Skin of body (tissue), 3 donors: ENCODE data around the gene MAJIN. TPM values are rescaled to one million over a fixed set of nuclear protein-coding genes. Genes with fewer than 3 reads are reported as not detected.

ENCODE experiments used
- DNase-seq: peaks from one replicate; lab custom pipeline; 2025; lab: John Stamatoyannopoulos, UW
- small RNA-seq: library from RNA; depleted of rRNA; stranded (forward); fragments of <200 nt; gene quantifications from one replicate; pipeline ENCODE3, GENCODE V24; 2014; ENCODE audit warnings: low replicate concordance
- total RNA-seq: library from RNA; depleted of rRNA; stranded (reverse); fragments of >200 nt; gene quantifications from one replicate; pipeline ENCODE4 v1.2.3, GENCODE V29; 2014

MAJIN gene
- total RNA-seq, 1 donor from 2014 or later = not detected

GRCh38 chr11:64893194-64894069 is 78.5 kb downstream of the MAJIN start:
- no peak for DNase-seq

GRCh38 chr11:64892838-64893193 is 79.1 kb downstream of the MAJIN start:
- DNase-seq = no peak

- DNase-seq = no peak
Measured at GRCh38 chr11:64892411-64892831, 79.5 kb downstream of the MAJIN start.

GRCh38 chr11:64891880-64892279 is 80.0 kb downstream of the MAJIN start:
- DNase-seq = no peak

GRCh38 chr11:64891215-64891848 is 80.6 kb downstream of the MAJIN start:
- DNase-seq = no peak

- no peak for DNase-seq
Measured at GRCh38 chr11:64890522-64890939, 81.4 kb downstream of the MAJIN start.

- no peak for DNase-seq
Measured at GRCh38 chr11:64888729-64889511, 83.0 kb downstream of the MAJIN start.

GRCh38 chr11:64888406-64888728 is 83.5 kb downstream of the MAJIN start:
- DNase-seq = no peak

Small RNA genes lying within 50 kb of the gene (small RNA-seq; reads per million reads assigned to genes)
- gene MIR6749 (not detected), gene MIR6750 (0.07 reads per million), gene MIR6879 (not detected)

Other genes with a start within 250 kb of the MAJIN start
- gene NRXN2, start 248.9 kb downstream of the MAJIN start, total RNA-seq = 8.5 TPM
- 5.1 TPM for gene RASGRP2, start 228.0 kb downstream of the MAJIN start, total RNA-seq
- gene PYGM, start 212.1 kb downstream of the MAJIN start, total RNA-seq = 45.7 TPM
- 154 TPM for gene SF1, start 193.6 kb downstream of the MAJIN start, total RNA-seq
- gene MAP4K2, start 168.9 kb downstream of the MAJIN start, total RNA-seq = 8.2 TPM
- gene MEN1, start 161.6 kb downstream of the MAJIN start, total RNA-seq = 11.7 TPM
- 9.7 TPM for gene CDC42BPG, start 127.5 kb downstream of the MAJIN start, total RNA-seq
- 27.1 TPM for gene EHD1, start 93.5 kb downstream of the MAJIN start, total RNA-seq
- gene ATG2A, start 54.9 kb downstream of the MAJIN start, total RNA-seq = 8.1 TPM
- gene PPP2R5B, start 47.4 kb downstream of the MAJIN start, total RNA-seq = 5.5 TPM
- gene GPHA2, start 36.2 kb downstream of the MAJIN start, total RNA-seq = not detected
- 0.20 TPM for gene BATF2, start 24.9 kb upstream of the MAJIN start, total RNA-seq
- gene ARL2, start 42.1 kb upstream of the MAJIN start, total RNA-seq = 43.3 TPM
- 8.6 TPM for gene SNX15, start 55.3 kb upstream of the MAJIN start, total RNA-seq
- gene SAC3D1, start 69.1 kb upstream of the MAJIN start, total RNA-seq = 3.5 TPM
- gene NAALADL1, start 86.4 kb upstream of the MAJIN start, total RNA-seq = 9.0 TPM
- gene CDCA5, start 111.9 kb upstream of the MAJIN start, total RNA-seq = 4.1 TPM
- 20.5 TPM for gene ZFPL1, start 112.1 kb upstream of the MAJIN start, total RNA-seq
- gene VPS51, start 124.1 kb upstream of the MAJIN start, total RNA-seq = 93.3 TPM
- 31.4 TPM for gene TM7SF2, start 139.8 kb upstream of the MAJIN start, total RNA-seq
- 3.3 TPM for gene ZNHIT2, start 145.6 kb upstream of the MAJIN start, total RNA-seq
- gene FAU, start 150.0 kb upstream of the MAJIN start, total RNA-seq = 353 TPM
- 35.5 TPM for gene MRPL49, start 150.2 kb upstream of the MAJIN start, total RNA-seq
- gene SYVN1, start 162.4 kb upstream of the MAJIN start, total RNA-seq = 12.0 TPM
- not detected for gene SPDYC, start 198.1 kb upstream of the MAJIN start, total RNA-seq
- 79.7 TPM for gene CAPN1, start 209.8 kb upstream of the MAJIN start, total RNA-seq